ENCODE results near the gene MYO18A. TPM values are rescaled to one million over a fixed set of nuclear protein-coding genes. Genes with fewer than 3 reads are reported as not detected.
"Not testable (repeated sequence)": the region's sequence is repeated elsewhere in the genome, so short reads cannot be mapped to it uniquely, and the experiment has no call there.

Gene MYO18A
- total RNA-seq, 2 donors from 2014 or later: 49.5 to 51.2 TPM

- no peak overlapping the region for H3K4me3 Mint-ChIP-seq
- H3K27me3 Mint-ChIP-seq (ENCODE audit: low read depth): no peaks in the 10 kb centered on the region
- peaks cover 0 to 2% of the 10 kb centered on the region in 2 donors for H3K36me3 Mint-ChIP-seq (ENCODE audit: insufficient read depth in 2 of 2)
- DNase-seq: no peak
- no peak for ATAC-seq (replicated peaks in 1 of 2)
- H3K9me3 Mint-ChIP-seq: no peaks in the 10 kb centered on the region
- H3K27ac Mint-ChIP-seq: no peak overlapping the region
- peaks cover 44% of the 10 kb centered on the region for H3K4me1 Mint-ChIP-seq (ENCODE audit: low read depth)
Observed at GRCh38 chr17:29157310-29157709, 22.9 kb downstream of the MYO18A start.

DNA sequence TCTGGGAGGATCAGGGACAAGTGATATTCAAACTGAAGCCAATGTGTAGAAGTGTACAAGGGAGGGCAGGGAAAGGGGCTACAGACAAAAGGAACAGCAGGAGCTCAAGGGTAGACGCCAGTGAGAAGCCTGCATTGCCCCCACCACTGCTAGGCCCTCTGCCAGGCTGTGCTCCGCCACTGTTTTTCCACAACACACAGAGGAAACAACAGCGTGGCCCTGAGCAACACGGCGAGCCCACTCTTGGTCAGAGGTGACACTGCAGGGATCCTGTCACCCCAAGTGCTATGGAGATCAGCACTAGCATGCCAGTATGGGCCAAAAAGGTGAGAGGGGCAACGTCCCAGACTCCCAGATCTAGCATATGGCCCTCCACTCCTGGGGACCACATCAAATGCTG is 23.4 kb downstream of the MYO18A start:
- H3K27me3 Mint-ChIP-seq (ENCODE audit: low read depth): no peaks in the 10 kb centered on the region
- ATAC-seq (replicated peaks in 1 of 2): no peak
- DNase-seq: no peak
- no peak overlapping the region for H3K4me3 Mint-ChIP-seq
- H3K4me1 Mint-ChIP-seq (ENCODE audit: low read depth): peaks cover 44% of the 10 kb centered on the region
- H3K27ac Mint-ChIP-seq: no peak overlapping the region
- no peaks in the 10 kb centered on the region for H3K36me3 Mint-ChIP-seq (ENCODE audit: insufficient read depth in 2 of 2)
- no peaks in the 10 kb centered on the region for H3K9me3 Mint-ChIP-seq

- Mint-ChIP-seq H3K9me3 (no peaks in the 10 kb centered on the region), H3K4me1 (ENCODE audit: low read depth) (peaks cover 44% of the 10 kb centered on the region), H3K27ac (peak overlapping the region; percentile 87), H3K27me3 (ENCODE audit: low read depth) (no peaks in the 10 kb centered on the region), H3K4me3 (no peak overlapping the region), H3K36me3 (ENCODE audit: insufficient read depth in 2 of 2) (no peaks in the 10 kb centered on the region)
- no peak for ATAC-seq (replicated peaks in 1 of 2)
- no peak for DNase-seq
Observed at GRCh38 chr17:29155966-29156338, 24.2 kb downstream of the MYO18A start.

DNA sequence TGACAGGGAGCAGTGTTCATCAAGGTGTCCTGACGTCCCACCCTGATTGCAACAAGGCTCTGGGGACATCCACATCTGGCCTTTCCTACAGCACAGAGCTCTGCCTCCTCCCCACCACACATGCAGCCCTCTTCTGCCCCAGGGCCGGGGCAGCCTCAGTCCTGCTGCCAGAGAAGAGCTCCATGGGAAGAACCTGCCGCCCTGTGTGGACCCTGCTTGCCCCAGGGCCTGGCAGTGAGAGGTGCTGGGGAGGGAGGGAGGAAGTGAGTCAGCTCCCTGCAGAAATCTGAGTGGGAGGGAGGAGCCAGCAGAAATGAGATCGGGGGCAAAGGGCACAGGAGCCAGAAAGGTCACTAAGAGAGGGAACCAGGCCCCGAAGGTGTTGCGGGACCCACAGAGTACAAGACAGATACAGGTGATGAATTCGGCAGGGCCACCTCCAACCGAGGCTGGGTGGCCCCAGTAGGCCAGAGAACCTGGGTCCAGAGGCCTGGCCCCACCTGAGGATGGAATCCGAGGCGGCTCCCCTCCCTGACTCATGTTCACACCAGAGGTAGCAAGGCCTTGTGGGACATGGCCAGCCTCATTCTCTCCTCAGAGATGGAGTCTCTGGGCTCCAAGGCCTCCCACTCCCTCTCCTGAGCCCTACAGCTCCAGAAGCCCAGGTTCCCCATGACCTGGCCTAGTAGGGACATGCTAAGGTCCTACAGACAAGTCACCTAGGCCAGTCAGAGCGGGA is 24.8 kb downstream of the MYO18A start:
- ATAC-seq (replicated peaks in 1 of 2) (peak; percentile 96 to 97), DNase-seq (peak; percentile 79 to 82)
- Mint-ChIP-seq H3K36me3 (ENCODE audit: insufficient read depth in 2 of 2) (no peaks in the 10 kb centered on the region), H3K4me3 (peak overlapping the region; percentile 79 to 80), H3K9me3 (no peaks in the 10 kb centered on the region), H3K27ac (peak overlapping the region; percentile 87), H3K27me3 (ENCODE audit: low read depth) (no peaks in the 10 kb centered on the region), H3K4me1 (ENCODE audit: low read depth) (peaks cover 44% of the 10 kb centered on the region)

GRCh38 chr17:29154516-29155226 is 25.5 kb downstream of the MYO18A start:
- ATAC-seq (replicated peaks in 1 of 2) (peak; percentile 52 to 59), DNase-seq (no peak)
- no peaks in the 10 kb centered on the region for H3K27me3 Mint-ChIP-seq (ENCODE audit: low read depth)
- peaks cover 49% of the 10 kb centered on the region for H3K4me1 Mint-ChIP-seq (ENCODE audit: low read depth)
- H3K9me3 Mint-ChIP-seq: no peaks in the 10 kb centered on the region
- peak overlapping the region; percentile 87 for H3K27ac Mint-ChIP-seq
- no peaks in the 10 kb centered on the region for H3K36me3 Mint-ChIP-seq (ENCODE audit: insufficient read depth in 2 of 2)
- peak overlapping the region; percentile 79 to 80 for H3K4me3 Mint-ChIP-seq

GRCh38 chr17:29151567-29151966 is 28.6 kb downstream of the MYO18A start:
- Mint-ChIP-seq H3K9me3 (no peaks in the 10 kb centered on the region), H3K4me3 (no peak overlapping the region), H3K36me3 (ENCODE audit: insufficient read depth in 2 of 2) (no peaks in the 10 kb centered on the region), H3K27ac (no peak overlapping the region), H3K4me1 (ENCODE audit: low read depth) (peaks cover 63% of the 10 kb centered on the region), H3K27me3 (ENCODE audit: low read depth) (no peaks in the 10 kb centered on the region)
- ATAC-seq (replicated peaks in 1 of 2): no peak
- no peak for DNase-seq

DNA sequence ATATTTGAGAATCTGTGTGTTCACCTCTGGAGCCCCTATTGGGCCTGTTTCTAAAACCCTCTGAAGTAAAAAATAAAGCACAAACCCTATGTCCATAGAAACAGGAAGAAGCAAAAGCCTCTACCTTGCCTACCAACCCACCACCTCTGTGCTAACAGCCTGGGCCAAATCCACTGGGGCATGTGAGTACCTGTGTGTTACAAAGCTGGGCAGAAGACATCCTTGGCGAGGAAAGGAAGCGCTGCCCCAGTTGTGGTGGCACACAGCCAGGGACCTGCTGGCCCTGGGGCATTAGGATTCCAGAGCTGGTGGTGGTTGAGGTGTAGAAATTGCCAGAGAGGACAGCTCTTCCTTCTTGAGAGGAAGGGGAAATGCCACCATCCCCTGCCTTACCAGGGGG is 30.0 kb downstream of the MYO18A start:
- no peak for ATAC-seq (replicated peaks in 1 of 2)
- Mint-ChIP-seq H3K36me3 (ENCODE audit: insufficient read depth in 2 of 2) (no peaks in the 10 kb centered on the region), H3K27ac (peak overlapping the region; percentile 76), H3K4me3 (peak overlapping the region; percentile 86 to 90), H3K9me3 (no peaks in the 10 kb centered on the region), H3K27me3 (ENCODE audit: low read depth) (no peaks in the 10 kb centered on the region), H3K4me1 (ENCODE audit: low read depth) (peaks cover 61% of the 10 kb centered on the region)
- no peak for DNase-seq

DNA sequence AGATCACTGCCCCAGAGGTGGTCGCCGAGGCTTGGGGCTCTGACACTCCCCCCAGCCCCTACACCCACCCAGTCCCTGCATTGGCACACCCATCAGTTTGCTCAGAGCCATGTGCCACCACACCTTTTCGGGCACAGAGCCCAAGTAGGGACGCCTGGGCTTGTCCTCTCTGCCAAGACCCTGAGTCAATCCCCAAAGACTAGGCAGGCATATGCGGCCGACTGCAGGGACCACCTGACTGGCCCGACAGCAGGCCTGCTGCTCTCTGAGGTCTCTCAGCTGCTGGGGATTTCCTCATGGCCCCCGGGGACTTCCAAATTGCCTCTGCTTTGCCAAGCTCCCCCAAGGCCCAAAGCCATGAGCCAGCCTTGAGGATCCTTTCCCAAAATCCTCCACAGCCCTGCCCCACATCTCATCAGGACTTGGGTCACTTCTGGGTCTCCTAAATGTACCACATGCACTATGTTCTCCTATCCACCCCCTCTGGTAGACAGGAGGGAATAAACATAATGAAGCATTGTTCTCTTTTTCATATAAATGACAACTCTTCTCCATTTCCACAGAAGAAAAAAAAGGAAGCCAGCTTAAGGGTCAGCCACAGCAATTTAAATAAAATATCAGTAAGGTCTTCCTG is 30.6 kb downstream of the MYO18A start:
- ATAC-seq (replicated peaks in 1 of 2) (no peak), DNase-seq (no peak)
- Mint-ChIP-seq H3K9me3 (no peaks in the 10 kb centered on the region), H3K27ac (peak overlapping the region; percentile 76), H3K4me1 (ENCODE audit: low read depth) (peaks cover 57% of the 10 kb centered on the region), H3K4me3 (peak overlapping the region; percentile 86 to 90), H3K36me3 (ENCODE audit: insufficient read depth in 2 of 2) (no peaks in the 10 kb centered on the region), H3K27me3 (ENCODE audit: low read depth) (no peaks in the 10 kb centered on the region)

GRCh38 chr17:29148790-29149430 is 31.3 kb downstream of the MYO18A start:
- H3K4me1 Mint-ChIP-seq (ENCODE audit: low read depth): peaks cover 56% of the 10 kb centered on the region
- no peaks in the 10 kb centered on the region for H3K9me3 Mint-ChIP-seq
- peak; percentile 92 to 93 for ATAC-seq (replicated peaks in 1 of 2)
- H3K36me3 Mint-ChIP-seq (ENCODE audit: insufficient read depth in 2 of 2): no peaks in the 10 kb centered on the region
- H3K27ac Mint-ChIP-seq: peak overlapping the region; percentile 89
- H3K27me3 Mint-ChIP-seq (ENCODE audit: low read depth): no peaks in the 10 kb centered on the region
- peak; percentile 96 to 98 for DNase-seq
- peak overlapping the region; percentile 86 to 90 for H3K4me3 Mint-ChIP-seq

DNA sequence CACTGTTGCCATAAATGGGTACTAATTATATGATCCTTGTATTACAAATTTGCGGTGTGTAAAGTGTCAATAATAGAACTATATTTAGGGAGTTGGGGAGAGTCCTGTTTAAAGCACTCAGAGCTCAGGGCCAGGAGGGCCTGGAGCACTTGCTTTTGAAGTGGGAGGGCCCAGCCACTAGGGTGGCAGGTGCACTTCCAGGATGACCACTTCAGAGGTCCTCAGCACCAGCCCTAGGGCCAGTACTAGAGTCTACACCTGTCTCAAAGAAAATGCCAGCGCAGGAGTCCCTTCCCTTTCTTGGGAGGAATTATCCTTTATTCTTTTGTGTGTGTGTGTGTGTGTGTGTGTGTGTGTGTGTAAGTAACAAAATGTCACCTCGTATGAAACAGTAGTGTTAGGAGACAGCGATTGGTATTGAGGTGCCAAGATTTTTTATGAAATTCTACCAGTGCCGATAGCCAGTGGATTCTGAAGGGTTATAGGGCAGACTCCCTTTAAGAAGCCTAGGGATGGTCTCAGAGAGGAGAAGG is 31.9 kb downstream of the MYO18A start:
- peak overlapping the region; percentile 89 for H3K27ac Mint-ChIP-seq
- DNase-seq (no peak), ATAC-seq (replicated peaks in 1 of 2) (no peak)
- H3K9me3 Mint-ChIP-seq: no peaks in the 10 kb centered on the region
- H3K4me1 Mint-ChIP-seq (ENCODE audit: low read depth): peaks cover 55% of the 10 kb centered on the region
- H3K36me3 Mint-ChIP-seq (ENCODE audit: insufficient read depth in 2 of 2): no peaks in the 10 kb centered on the region
- no peaks in the 10 kb centered on the region for H3K27me3 Mint-ChIP-seq (ENCODE audit: low read depth)
- H3K4me3 Mint-ChIP-seq: peak overlapping the region; percentile 85 to 86

DNA sequence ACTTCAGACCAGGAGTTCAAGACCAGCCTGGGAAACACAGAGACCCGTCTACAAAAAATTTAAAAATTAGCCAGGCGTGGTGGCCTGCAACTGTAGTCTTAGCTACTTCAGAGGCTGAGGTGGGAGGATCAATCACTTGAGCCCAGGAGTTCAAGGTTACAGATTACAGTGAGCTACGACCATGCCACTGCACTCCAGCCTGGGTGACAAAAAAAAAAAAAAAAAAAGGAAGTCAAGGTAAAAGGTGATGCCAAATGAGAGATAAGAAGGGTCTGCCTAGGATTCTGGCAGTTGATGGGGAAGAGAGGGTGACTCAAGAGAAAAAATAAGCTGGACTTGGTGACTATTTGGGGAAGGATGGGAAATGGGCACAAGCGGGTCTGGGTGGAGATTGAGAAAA is 32.5 kb downstream of the MYO18A start:
- peak overlapping the region; percentile 89 for H3K27ac Mint-ChIP-seq
- H3K4me1 Mint-ChIP-seq (ENCODE audit: low read depth): peaks cover 58% of the 10 kb centered on the region
- H3K4me3 Mint-ChIP-seq: peak overlapping the region; percentile 30 to 41
- ATAC-seq (replicated peaks in 1 of 2): no peak
- no peaks in the 10 kb centered on the region for H3K9me3 Mint-ChIP-seq
- no peak for DNase-seq
- no peaks in the 10 kb centered on the region for H3K36me3 Mint-ChIP-seq (ENCODE audit: insufficient read depth in 2 of 2)
- no peaks in the 10 kb centered on the region for H3K27me3 Mint-ChIP-seq (ENCODE audit: low read depth)

DNA sequence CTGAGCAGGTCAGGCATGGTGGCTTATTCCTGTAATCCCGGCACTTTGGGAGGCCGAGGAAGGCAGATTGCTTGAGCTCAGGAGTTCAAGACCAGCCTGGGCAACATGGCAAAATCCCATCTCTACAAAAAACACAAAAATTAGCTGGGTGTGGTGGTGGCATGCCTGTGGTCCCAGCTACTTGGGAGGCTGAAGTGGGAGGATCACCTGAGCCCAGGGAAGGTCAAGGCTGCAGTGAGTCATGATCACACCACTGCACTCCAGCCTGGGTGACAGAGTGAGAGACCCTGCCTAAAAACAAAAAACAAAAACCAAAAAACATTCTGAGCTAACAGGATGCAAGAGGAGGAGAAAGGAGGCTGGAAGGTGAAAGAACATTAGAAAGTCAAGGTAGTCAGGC is 33.0 kb downstream of the MYO18A start:
- ATAC-seq (replicated peaks in 1 of 2); DNase-seq; H3K36me3 Mint-ChIP-seq (ENCODE audit: insufficient read depth in 2 of 2); H3K27me3 Mint-ChIP-seq (ENCODE audit: low read depth); H3K9me3 Mint-ChIP-seq: not testable (repeated sequence)
- H3K27ac Mint-ChIP-seq: peak overlapping the region; percentile 89
- H3K4me3 Mint-ChIP-seq: peak overlapping the region in 1 of 2 donors; percentile 14
- H3K4me1 Mint-ChIP-seq (ENCODE audit: low read depth): peaks cover 62% of the 10 kb centered on the region
